ENCODE measurements around the gene RLBP1. TPM values are rescaled to one million over a fixed set of nuclear protein-coding genes. Genes with fewer than 3 reads are reported as not detected.

The RLBP1 gene
- polyA plus RNA-seq, 1 donor from 2014 or later, result 0.16 TPM

DNA sequence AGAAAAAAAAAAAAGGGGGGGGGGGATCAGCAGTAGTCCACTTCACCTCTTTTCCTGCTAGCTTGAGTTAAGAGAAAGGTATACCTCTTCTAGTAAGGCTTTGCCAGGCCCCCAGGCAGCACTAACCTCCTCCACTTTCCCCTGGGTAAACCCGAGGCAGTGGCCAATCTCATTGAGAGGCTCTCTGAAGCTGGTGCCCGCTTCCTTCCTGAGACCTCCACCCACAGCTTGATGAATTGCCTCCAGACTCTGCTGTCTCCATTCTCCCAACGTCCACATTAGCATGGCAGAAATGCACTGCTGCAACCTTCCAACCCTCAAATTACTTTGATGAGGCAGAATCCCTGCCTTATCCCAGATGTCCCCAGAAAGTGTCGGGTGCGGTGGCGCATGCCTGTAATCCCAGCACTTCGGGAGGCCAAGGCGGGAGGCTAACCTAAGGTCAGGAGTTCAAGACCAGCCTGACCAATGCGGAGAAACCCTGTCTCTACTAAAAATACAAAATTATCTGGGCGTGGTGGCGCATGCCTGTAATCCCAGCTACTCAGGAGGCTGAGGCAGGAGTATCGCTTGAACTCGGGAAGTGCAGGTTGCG, 15.3 kb downstream of the RLBP1 start:
- Histone ChIP-seq H3K4me3 (ENCODE audit: low read length) (no peak overlapping the region), H4K20me1 (ENCODE audit: insufficient read depth) (no peaks in the 10 kb centered on the region), H3K36me3 (ENCODE audit: insufficient read depth, low read length) (no peaks in the 10 kb centered on the region)

GRCh38 chr15:89203705-89204273, 17.6 kb downstream of the RLBP1 start:
- no peak overlapping the region for H3K9ac ChIP-seq (ENCODE audit: low read length)
- H3K79me2 ChIP-seq (replicated peaks; ENCODE audit: insufficient read depth, low read length), result no peaks in the 10 kb centered on the region
- H3K4me2 ChIP-seq (ENCODE audit: low read length), result no peak overlapping the region
- no peak overlapping the region for H3K27ac ChIP-seq (ENCODE audit: low read length)
- no peak overlapping the region for H3K4me3 ChIP-seq (ENCODE audit: low read length)
- no peak overlapping the region for H2AFZ ChIP-seq (ENCODE audit: low read depth, low read length)
- H3K36me3 ChIP-seq (ENCODE audit: insufficient read depth, low read length), result no peaks in the 10 kb centered on the region
- H3F3A ChIP-seq (ENCODE audit: insufficient read depth, low read length, poor library complexity, severe bottlenecking), result no peaks in the 10 kb centered on the region
- no peaks in the 10 kb centered on the region for H3K9me2 ChIP-seq (ENCODE audit: insufficient read depth, low read length)
- H3K9me3 ChIP-seq (ENCODE audit: low read length), result no peaks in the 10 kb centered on the region
- no peaks in the 10 kb centered on the region for H3K27me3 ChIP-seq (ENCODE audit: insufficient read depth, low read depth, low read length)
- no peak for TF ChIP-seq RAD21 (conservative IDR thresholded peaks at IDR 0.05)
- H4K20me1 ChIP-seq (ENCODE audit: insufficient read depth), result no peaks in the 10 kb centered on the region

More for the DNA sequence above, 15.3 kb downstream of the RLBP1 start:
- H3K9me2 ChIP-seq (ENCODE audit: insufficient read depth, low read length), result no peaks in the 10 kb centered on the region
- H3K27me3 ChIP-seq (ENCODE audit: insufficient read depth, low read depth, low read length), result no peaks in the 10 kb centered on the region
- H3K27ac ChIP-seq (ENCODE audit: low read length), result no peak overlapping the region
- H3K9me3 ChIP-seq (ENCODE audit: low read length), result no peaks in the 10 kb centered on the region
- H3K79me2 ChIP-seq (replicated peaks; ENCODE audit: insufficient read depth, low read length), result no peaks in the 10 kb centered on the region
- H3K4me2 ChIP-seq (ENCODE audit: low read length), result no peak overlapping the region
- TF ChIP-seq EZH2 (IDR thresholded peaks at IDR 0.05; ENCODE audit: borderline replicate concordance, insufficient read depth, low read length, poor library complexity, severe bottlenecking), result no peak
- TF ChIP-seq, protein P1, sequence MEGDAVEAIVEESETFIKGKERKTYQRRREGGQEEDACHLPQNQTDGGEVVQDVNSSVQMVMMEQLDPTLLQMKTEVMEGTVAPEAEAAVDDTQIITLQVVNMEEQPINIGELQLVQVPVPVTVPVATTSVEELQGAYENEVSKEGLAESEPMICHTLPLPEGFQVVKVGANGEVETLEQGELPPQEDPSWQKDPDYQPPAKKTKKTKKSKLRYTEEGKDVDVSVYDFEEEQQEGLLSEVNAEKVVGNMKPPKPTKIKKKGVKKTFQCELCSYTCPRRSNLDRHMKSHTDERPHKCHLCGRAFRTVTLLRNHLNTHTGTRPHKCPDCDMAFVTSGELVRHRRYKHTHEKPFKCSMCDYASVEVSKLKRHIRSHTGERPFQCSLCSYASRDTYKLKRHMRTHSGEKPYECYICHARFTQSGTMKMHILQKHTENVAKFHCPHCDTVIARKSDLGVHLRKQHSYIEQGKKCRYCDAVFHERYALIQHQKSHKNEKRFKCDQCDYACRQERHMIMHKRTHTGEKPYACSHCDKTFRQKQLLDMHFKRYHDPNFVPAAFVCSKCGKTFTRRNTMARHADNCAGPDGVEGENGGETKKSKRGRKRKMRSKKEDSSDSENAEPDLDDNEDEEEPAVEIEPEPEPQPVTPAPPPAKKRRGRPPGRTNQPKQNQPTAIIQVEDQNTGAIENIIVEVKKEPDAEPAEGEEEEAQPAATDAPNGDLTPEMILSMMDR (IDR thresholded peaks at IDR 0.05; ENCODE audit: poor library complexity, severe bottlenecking), result no peak
- TF ChIP-seq RAD21 (conservative IDR thresholded peaks at IDR 0.05), result no peak
- TF ChIP-seq MXI1 (conservative IDR thresholded peaks at IDR 0.05; ENCODE audit: poor library complexity, severe bottlenecking), result no peak
- TF ChIP-seq TAF1 (IDR thresholded peaks at IDR 0.05; ENCODE audit: low read depth), result no peak
- TF ChIP-seq EP300 (conservative IDR thresholded peaks at IDR 0.05; ENCODE audit: poor library complexity, severe bottlenecking), result no peak
- TF ChIP-seq POLR2AphosphoS5 (IDR thresholded peaks at IDR 0.05), result no peak
- no peak for TF ChIP-seq REST (IDR thresholded peaks at IDR 0.05; ENCODE audit: borderline replicate concordance)
- no peak for TF ChIP-seq SMC3 (conservative IDR thresholded peaks at IDR 0.05; ENCODE audit: poor library complexity)
- no peaks in the 10 kb centered on the region for H3F3A ChIP-seq (ENCODE audit: insufficient read depth, low read length, poor library complexity, severe bottlenecking)
- H3K9ac ChIP-seq (ENCODE audit: low read length), result no peak overlapping the region
- H2AFZ ChIP-seq (ENCODE audit: low read depth, low read length), result no peak overlapping the region

Data from neural cell (in vitro differentiated cells).